H1 (cell line): Measurements from ENCODE around the gene IL12RB2.

Experiments used
- CEBPB ChIP-seq: IDR thresholded peaks from 2 replicates; pipeline ENCODE4 v1.6.1; 2012; ENCODE audit warnings: low read depth, low read length
- CTCF ChIP-seq, 3 experiments: IDR thresholded peaks; 1 replicate in 2 of 3; 2 replicates in 1 of 3; pipeline versions ENCODE4 v1.5.1 to v1.6.1; 2011; ENCODE audit warnings: low read length in 3 of 3, mild to moderate bottlenecking in 3 of 3, inconsistent platforms in 2 of 3, low read depth in 1 of 3, moderate library complexity in 1 of 3; ENCODE audit not compliant: insufficient read depth in 1 of 3; ENCODE audit errors: control extremely low read depth in 1 of 3
- E2F6 ChIP-seq: IDR thresholded peaks from 2 replicates; pipeline ENCODE4 v1.6.1; 2012; ENCODE audit warnings: inconsistent platforms
- EGR1 ChIP-seq: IDR thresholded peaks from 2 replicates; pipeline ENCODE4 v1.6.1; 2011; ENCODE audit warnings: low read depth, low read length, borderline replicate concordance
- EP300 ChIP-seq, 2 experiments: IDR thresholded peaks; 1 replicate in 1 of 2; 2 replicates in 1 of 2; pipeline ENCODE4 v1.6.1; 2011 to 2012; ENCODE audit warnings: low read depth in 2 of 2, low read length in 2 of 2, mild to moderate bottlenecking in 2 of 2, borderline replicate concordance in 1 of 2, inconsistent platforms in 1 of 2, moderate library complexity in 1 of 2
- GABPA ChIP-seq: IDR thresholded peaks from 2 replicates; pipeline ENCODE4 v1.6.1; 2011; ENCODE audit warnings: mild to moderate bottlenecking, low read length, moderate library complexity, borderline replicate concordance; ENCODE audit not compliant: insufficient read depth
- POLR2A ChIP-seq, 2 experiments: IDR thresholded peaks; 1 replicate in 1 of 2; 2 replicates in 1 of 2; pipeline ENCODE4 v1.6.1; 2011; ENCODE audit warnings: low read depth in 2 of 2, low read length in 2 of 2, mild to moderate bottlenecking in 2 of 2; ENCODE audit errors: control extremely low read depth in 1 of 2
- SIN3A ChIP-seq, 2 experiments: IDR thresholded peaks in 1 of 2; conservative IDR thresholded peaks in 1 of 2; 2 replicates each; pipeline ENCODE4 v1.6.1; 2011 to 2012; ENCODE audit warnings: low read length in 2 of 2, improper control_type of control experiment in 1 of 2, low read depth in 1 of 2, mild to moderate bottlenecking in 1 of 2

- TF ChIP-seq CTCF (IDR thresholded peaks at IDR 0.05; ENCODE audit: control extremely low read depth in 1 of 3, insufficient read depth in 1 of 3, low read depth in 1 of 3, low read length in 3 of 3) (no peak), EGR1 (no peak), SIN3A (conservative IDR thresholded peaks at IDR 0.05 in 1 of 2, IDR thresholded peaks at IDR 0.05 in 1 of 2; ENCODE audit: low read depth in 1 of 2, low read length in 2 of 2) (no peak), EP300 (IDR thresholded peaks at IDR 0.05; ENCODE audit: borderline replicate concordance in 1 of 2, low read depth in 2 of 2, low read length in 2 of 2) (no peak), GABPA (no peak), POLR2A (IDR thresholded peaks at IDR 0.05; ENCODE audit: control extremely low read depth in 1 of 2, low read depth in 2 of 2, low read length in 2 of 2) (no peak), CEBPB (no peak), E2F6 (no peak)
These were observed 7.0 kb downstream of the IL12RB2 start for GRCh38 chr1:67314696-67315095.
